ENCODE data around the gene KRTAP5-5.
"Not testable (repeated sequence)": the region's sequence is repeated elsewhere in the genome, so short reads cannot be mapped to it uniquely, and the experiment has no call there.

Gene KRTAP5-5

GRCh38 chr11:1643146-1643690 is 13.6 kb downstream of the KRTAP5-5 start:
- Histone ChIP-seq H3K4me3 (replicated peaks; ENCODE audit: low read depth, low read length) (no peak overlapping the region), H3K36me3 (ENCODE audit: control insufficient read depth, insufficient read depth, low read length) (no peaks in the 10 kb centered on the region), H3K27me3 (replicated peaks; ENCODE audit: control insufficient read depth, insufficient read depth, low read length) (no peaks in the 10 kb centered on the region; the same call in 1 of the 2 replicates)
- DNase-seq (ENCODE audit: extremely low read depth, insufficient read length): no peak
- TF ChIP-seq, protein P1, sequence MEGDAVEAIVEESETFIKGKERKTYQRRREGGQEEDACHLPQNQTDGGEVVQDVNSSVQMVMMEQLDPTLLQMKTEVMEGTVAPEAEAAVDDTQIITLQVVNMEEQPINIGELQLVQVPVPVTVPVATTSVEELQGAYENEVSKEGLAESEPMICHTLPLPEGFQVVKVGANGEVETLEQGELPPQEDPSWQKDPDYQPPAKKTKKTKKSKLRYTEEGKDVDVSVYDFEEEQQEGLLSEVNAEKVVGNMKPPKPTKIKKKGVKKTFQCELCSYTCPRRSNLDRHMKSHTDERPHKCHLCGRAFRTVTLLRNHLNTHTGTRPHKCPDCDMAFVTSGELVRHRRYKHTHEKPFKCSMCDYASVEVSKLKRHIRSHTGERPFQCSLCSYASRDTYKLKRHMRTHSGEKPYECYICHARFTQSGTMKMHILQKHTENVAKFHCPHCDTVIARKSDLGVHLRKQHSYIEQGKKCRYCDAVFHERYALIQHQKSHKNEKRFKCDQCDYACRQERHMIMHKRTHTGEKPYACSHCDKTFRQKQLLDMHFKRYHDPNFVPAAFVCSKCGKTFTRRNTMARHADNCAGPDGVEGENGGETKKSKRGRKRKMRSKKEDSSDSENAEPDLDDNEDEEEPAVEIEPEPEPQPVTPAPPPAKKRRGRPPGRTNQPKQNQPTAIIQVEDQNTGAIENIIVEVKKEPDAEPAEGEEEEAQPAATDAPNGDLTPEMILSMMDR (IDR thresholded peaks at IDR 0.05; ENCODE audit: insufficient read depth, low read length, poor library complexity, severe bottlenecking): no peak

DNA sequence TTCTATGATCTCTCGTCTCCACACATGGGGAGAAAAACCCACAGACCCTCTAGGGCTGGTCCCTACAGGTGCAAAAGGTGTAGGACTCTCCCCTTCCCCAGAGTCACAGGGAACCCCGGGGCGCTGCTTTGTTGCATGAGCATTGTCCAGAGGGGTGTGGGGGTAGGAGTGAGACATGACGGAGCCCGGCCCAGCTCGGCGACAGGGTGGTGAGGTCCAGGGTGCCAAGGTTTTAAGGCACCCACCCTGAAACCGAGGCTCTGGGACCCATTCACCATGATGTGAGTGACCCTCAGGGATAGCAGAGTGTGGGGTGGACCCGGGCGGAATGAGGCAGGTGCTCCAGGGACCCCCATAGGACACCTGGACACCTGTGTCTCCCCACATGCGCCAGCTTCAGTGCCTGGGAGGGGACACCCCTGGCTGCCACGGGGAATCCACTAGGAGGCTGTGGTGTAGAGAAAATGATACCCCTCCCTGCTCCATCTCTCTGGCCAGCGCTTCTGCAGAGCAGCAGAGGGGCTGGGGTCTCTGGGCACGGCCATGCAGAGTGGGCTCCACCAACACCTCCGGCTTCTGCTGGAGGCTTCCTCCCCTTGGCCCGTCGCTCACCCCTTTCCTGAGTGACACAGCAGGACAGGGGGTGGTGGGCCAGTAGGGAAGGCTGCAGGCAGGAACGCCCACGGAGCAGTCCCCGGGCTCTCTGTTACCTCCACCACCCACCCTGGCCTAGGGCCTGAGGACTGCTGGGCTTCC is 15.2 kb downstream of the KRTAP5-5 start:
- TF ChIP-seq, protein P1 (IDR thresholded peaks at IDR 0.05; ENCODE audit: insufficient read depth, low read length, poor library complexity, severe bottlenecking): no peak
- no peak overlapping the region for H3K4me3 ChIP-seq (replicated peaks; ENCODE audit: low read depth, low read length)
- DNase-seq (ENCODE audit: extremely low read depth, insufficient read length): no peak
- H3K27me3 ChIP-seq (replicated peaks; ENCODE audit: control insufficient read depth, insufficient read depth, low read length): no peaks in the 10 kb centered on the region; the same call in 1 of the 2 replicates
- no peaks in the 10 kb centered on the region for H3K36me3 ChIP-seq (ENCODE audit: control insufficient read depth, insufficient read depth, low read length)

GRCh38 chr11:1645357-1645821 is 15.8 kb downstream of the KRTAP5-5 start:
- Histone ChIP-seq H3K36me3 (ENCODE audit: control insufficient read depth, insufficient read depth, low read length) (no peaks in the 10 kb centered on the region), H3K27me3 (replicated peaks; ENCODE audit: control insufficient read depth, insufficient read depth, low read length) (peaks cover 2% of the 10 kb centered on the region)

DNA sequence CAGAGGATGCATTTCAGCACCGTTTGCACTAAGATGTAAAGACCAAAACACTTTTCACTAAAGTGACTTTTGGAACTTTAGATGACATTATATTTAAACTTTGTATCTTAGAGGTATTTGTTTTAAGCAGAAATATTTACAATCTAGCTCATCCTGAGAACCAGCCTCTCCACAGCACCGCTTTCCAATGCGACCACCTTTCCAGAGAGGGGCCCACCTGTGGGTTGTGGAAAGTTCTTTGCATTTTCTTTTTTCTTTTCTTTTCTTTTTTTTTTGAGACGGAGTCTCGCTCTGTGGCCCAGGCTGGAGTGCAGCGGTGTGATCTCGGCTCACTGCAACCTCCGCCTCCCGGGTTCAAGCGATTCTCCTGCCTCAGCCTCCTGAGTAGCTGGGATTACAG is 17.0 kb downstream of the KRTAP5-5 start:
- not testable (repeated sequence) for H3K36me3 ChIP-seq (ENCODE audit: control insufficient read depth, insufficient read depth, low read length); H3K4me3 ChIP-seq (replicated peaks; ENCODE audit: low read depth, low read length); DNase-seq (ENCODE audit: extremely low read depth, insufficient read length); H3K27me3 ChIP-seq (replicated peaks; ENCODE audit: control insufficient read depth, insufficient read depth, low read length)

More at GRCh38 chr11:1645357-1645821, 15.8 kb downstream of the KRTAP5-5 start:
- no peak for DNase-seq (ENCODE audit: extremely low read depth, insufficient read length)
- TF ChIP-seq, protein P1 (IDR thresholded peaks at IDR 0.05; ENCODE audit: insufficient read depth, low read length, poor library complexity, severe bottlenecking): no peak
- no peak overlapping the region for H3K4me3 ChIP-seq (replicated peaks; ENCODE audit: low read depth, low read length)

- peaks cover 2% of the 10 kb centered on the region for H3K27me3 ChIP-seq (replicated peaks; ENCODE audit: control insufficient read depth, insufficient read depth, low read length)
- no peaks in the 10 kb centered on the region for H3K36me3 ChIP-seq (ENCODE audit: control insufficient read depth, insufficient read depth, low read length)
- TF ChIP-seq, protein P1 (IDR thresholded peaks at IDR 0.05; ENCODE audit: insufficient read depth, low read length, poor library complexity, severe bottlenecking): no peak
- DNase-seq (ENCODE audit: extremely low read depth, insufficient read length): no peak
- H3K4me3 ChIP-seq (replicated peaks; ENCODE audit: low read depth, low read length): no peak overlapping the region
Observed at GRCh38 chr11:1647901-1648652, 18.5 kb downstream of the KRTAP5-5 start.

Data from GM06990 (cell line).